CD4-positive, alpha-beta memory T cell (primary cell): Measurements from ENCODE around the gene PTPN5. TPM values are rescaled to one million over a fixed set of nuclear protein-coding genes. Genes with fewer than 3 reads are reported as not detected.
"Not testable (repeated sequence)": the region's sequence is repeated elsewhere in the genome, so short reads cannot be mapped to it uniquely, and the experiment has no call there.

Experiments
- CTCF ChIA-PET: fragments of 350-600 bp; sonication (Branson Sonifier 250); formaldehyde crosslinking; loops from one replicate; lab custom pipeline; 2021; ENCODE audit warnings: inconsistent platforms; ENCODE audit not compliant: partially characterized antibody; lab: Charles Lee
- POLR2A ChIA-PET: fragments of 350-600 bp; sonication (Branson Sonifier 250); formaldehyde crosslinking; loops from one replicate; lab custom pipeline; 2021; ENCODE audit not compliant: partially characterized antibody; lab: Charles Lee
- DNase-seq, 5 donors: peaks; one replicate each; pipeline versions ENCODE4 v3.0.0 to v3.0.0-alpha.2; 2020 to 2022; ENCODE audit warnings: mixed read lengths in 1 of 5
- H3K27ac ChIP-seq: one replicate; pipeline ENCODE4 v1.7.0; 2013; ENCODE audit warnings: low read depth, low read length
- H3K27me3 ChIP-seq: 2 replicates; pipeline ENCODE4 v1.7.0; 2013; ENCODE audit warnings: mild to moderate bottlenecking, low read length, moderate library complexity; ENCODE audit not compliant: insufficient read depth
- H3K36me3 ChIP-seq: 2 replicates; pipeline ENCODE4 v1.7.0; 2013; ENCODE audit warnings: mild to moderate bottlenecking, low read length, moderate library complexity; ENCODE audit not compliant: insufficient read depth
- H3K4me1 ChIP-seq: 2 replicates; pipeline ENCODE4 v1.7.0; 2013; ENCODE audit warnings: mild to moderate bottlenecking, low read length, moderate library complexity; ENCODE audit not compliant: insufficient read depth
- H3K4me3 ChIP-seq, 2 donors: one replicate each; pipeline ENCODE4 v1.7.0; 2013; ENCODE audit warnings: low read length in 2 of 2, mild to moderate bottlenecking in 1 of 2
- H3K9me3 ChIP-seq, 2 donors: one replicate each; pipeline ENCODE4 v1.7.0; 2013; ENCODE audit warnings: low read length in 2 of 2, control low read depth in 1 of 2; ENCODE audit not compliant: control insufficient read depth in 1 of 2
- H3K27ac Mint-ChIP-seq, 7 donors: one replicate each; pipeline ENCODE4 v1.8.0; 2020 to 2021; ENCODE audit warnings: mixed read lengths in 7 of 7, mild to moderate bottlenecking in 6 of 7, inconsistent platforms in 3 of 7, moderate library complexity in 3 of 7
- H3K27me3 Mint-ChIP-seq, 2 donors: one replicate each; pipeline ENCODE4 v1.8.0; 2020 to 2021; ENCODE audit warnings: mixed read lengths in 2 of 2
- H3K36me3 Mint-ChIP-seq, 2 donors: one replicate each; pipeline ENCODE4 v1.8.0; 2020 to 2021; ENCODE audit warnings: mixed read lengths in 2 of 2, inconsistent platforms in 1 of 2, mild to moderate bottlenecking in 1 of 2
- H3K4me1 Mint-ChIP-seq, 4 donors: one replicate each; pipeline ENCODE4 v1.8.0; 2020 to 2021; ENCODE audit warnings: mixed read lengths in 4 of 4, mild to moderate bottlenecking in 1 of 4
- H3K4me3 Mint-ChIP-seq, 8 donors: one replicate each; pipeline ENCODE4 v1.8.0; 2020 to 2021; ENCODE audit warnings: mixed read lengths in 8 of 8, mild to moderate bottlenecking in 7 of 8, moderate library complexity in 6 of 8, inconsistent platforms in 3 of 8
- H3K9me3 Mint-ChIP-seq, 8 donors: one replicate each; pipeline ENCODE4 v1.8.0; 2020 to 2021; ENCODE audit warnings: mixed read lengths in 8 of 8, mild to moderate bottlenecking in 5 of 8, inconsistent platforms in 3 of 8, moderate library complexity in 1 of 8
- intact Hi-C: fragments of 100-400 bp; cut with micrococcal nuclease; formaldehyde crosslinking; loops from one replicate; pipeline ENCODE4 v1.15.1; 2023
- polyA plus RNA-seq, 2 donors: library from polyadenylated mRNA; unstranded; fragments of 300-500 nt; fragmentation: Illumina TruSeq; gene quantifications; one replicate each; pipeline ENCODE4 v1.2.3, GENCODE V29; 2021
- total RNA-seq, 2 experiments: library from RNA; stranded (reverse); gene quantifications; one replicate each; pipeline ENCODE4 v1.2.3, GENCODE V29; 2021

Gene PTPN5
- total and polyA plus RNA-seq, 4 experiments from 2014 or later = not detected

GRCh38 chr11:18691467-18692140, 100.0 kb downstream of the PTPN5 start:
- intact Hi-C loops, DNase-seq, H3K27me3 ChIP-seq, H3K36me3 ChIP-seq, H3K27ac Mint-ChIP-seq, H3K9me3 ChIP-seq, H3K27ac ChIP-seq, H3K4me3 Mint-ChIP-seq, H3K4me1 ChIP-seq, H3K9me3 Mint-ChIP-seq, H3K27me3 Mint-ChIP-seq, H3K36me3 Mint-ChIP-seq, H3K4me3 ChIP-seq, CTCF ChIA-PET, H3K4me1 Mint-ChIP-seq, POLR2A ChIA-PET: not testable (repeated sequence)

DNA sequence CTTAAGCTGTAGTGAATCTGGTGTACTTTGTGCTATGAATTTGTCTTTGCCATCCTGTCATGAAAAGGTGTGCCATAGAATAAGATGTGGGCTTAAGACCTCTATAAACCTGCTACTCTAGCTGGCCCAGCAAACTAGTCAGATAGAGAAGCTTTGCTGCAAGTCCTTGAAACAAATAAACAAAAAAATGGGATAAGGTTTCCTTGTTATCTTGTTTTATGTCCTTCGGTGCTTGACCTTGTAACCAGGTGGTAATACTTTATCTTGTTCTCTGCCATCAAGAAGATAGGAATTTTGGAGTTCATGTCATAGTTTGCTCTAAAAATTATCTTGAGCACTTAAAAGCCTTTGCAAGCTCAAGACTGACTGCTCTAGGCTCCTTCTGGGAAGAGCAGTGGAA, 107.3 kb downstream of the PTPN5 start:
- Histone ChIP-seq H3K27ac (no peak overlapping the region), H3K4me3 (no peak overlapping the region), H3K27me3 (no peaks in the 10 kb centered on the region), H3K9me3 (no peaks in the 10 kb centered on the region), H3K4me1 (no peaks in the 10 kb centered on the region), H3K36me3 (no peaks in the 10 kb centered on the region)
- no peaks in the 10 kb centered on the region for H3K9me3 Mint-ChIP-seq
- H3K27me3 Mint-ChIP-seq = no peaks in the 10 kb centered on the region
- H3K4me3 Mint-ChIP-seq = no peak overlapping the region
- intact Hi-C loops = no loop called here
- H3K27ac Mint-ChIP-seq = no peak overlapping the region
- no peaks in the 10 kb centered on the region for H3K36me3 Mint-ChIP-seq
- H3K4me1 Mint-ChIP-seq = peaks cover 0 to 4% (median 1%) of the 10 kb centered on the region in 4 donors
- DNase-seq = no peak
- CTCF ChIA-PET = interaction anchor here (1.2 kb wide), 1 partner anchor 48 kb away, joined by 3 read pairs; no protein-coding TSS in a partner anchor
- POLR2A ChIA-PET = no interaction called here

GRCh38 chr11:18682466-18682865, 109.1 kb downstream of the PTPN5 start:
- Histone ChIP-seq H3K4me3 (no peak overlapping the region), H3K27ac (no peak overlapping the region), H3K9me3 (no peaks in the 10 kb centered on the region), H3K36me3 (no peaks in the 10 kb centered on the region), H3K27me3 (no peaks in the 10 kb centered on the region), H3K4me1 (no peaks in the 10 kb centered on the region)
- H3K36me3 Mint-ChIP-seq = no peaks in the 10 kb centered on the region
- H3K27ac Mint-ChIP-seq = no peak overlapping the region
- no peak for DNase-seq
- POLR2A ChIA-PET = interaction anchor here (0.5 to 1.0 kb wide), 2 partner anchors 16 to 178 kb away, joined by 3 read pairs; partner anchors contain the start of gene TMEM86A
- intact Hi-C loops = no loop called here
- H3K4me3 Mint-ChIP-seq = no peak overlapping the region
- H3K9me3 Mint-ChIP-seq = no peaks in the 10 kb centered on the region
- CTCF ChIA-PET = interaction anchor here (1.3 kb wide), 1 partner anchor 48 kb away, joined by 3 read pairs; no protein-coding TSS in a partner anchor
- H3K4me1 Mint-ChIP-seq = peaks cover 0 to 10% (median 1%) of the 10 kb centered on the region in 4 donors
- peaks cover 0 to 1% of the 10 kb centered on the region in 2 donors for H3K27me3 Mint-ChIP-seq

DNA sequence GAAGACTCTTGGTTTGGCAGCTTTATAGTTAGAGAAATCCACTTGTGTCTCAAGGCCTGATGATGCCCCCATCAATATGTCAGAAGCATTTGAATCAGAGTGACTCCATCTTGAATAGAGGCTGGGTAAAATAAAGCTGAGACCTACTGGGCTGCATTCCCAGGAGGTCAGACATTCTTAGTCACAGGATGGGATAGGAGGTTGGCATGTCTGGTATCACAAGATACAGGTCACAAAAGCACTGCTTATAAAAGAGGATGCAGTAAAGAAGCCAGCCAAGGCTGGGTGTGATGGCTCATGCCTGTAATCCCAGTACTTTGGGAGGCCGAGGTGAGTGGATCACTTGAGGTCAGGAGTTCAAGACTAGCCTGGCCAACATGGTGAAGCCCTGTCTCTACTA, 109.6 kb downstream of the PTPN5 start:
- H3K4me1 ChIP-seq, H3K9me3 ChIP-seq, H3K27ac Mint-ChIP-seq, H3K9me3 Mint-ChIP-seq, H3K27ac ChIP-seq, H3K4me3 ChIP-seq, H3K36me3 ChIP-seq, H3K36me3 Mint-ChIP-seq, H3K4me3 Mint-ChIP-seq, intact Hi-C loops, H3K4me1 Mint-ChIP-seq, H3K27me3 Mint-ChIP-seq, H3K27me3 ChIP-seq, DNase-seq: not testable (repeated sequence)
- POLR2A ChIA-PET = interaction anchor here (0.5 to 1.0 kb wide), 2 partner anchors 16 to 177 kb away, joined by 3 read pairs; partner anchors contain the start of gene TMEM86A
- CTCF ChIA-PET = interaction anchor here (1.3 kb wide), 1 partner anchor 49 kb away, joined by 3 read pairs; no protein-coding TSS in a partner anchor

Other genes with a start within 250 kb of the PTPN5 start
- 10 to 100 TPM; 10.6 to 10.7 TPM for gene UEVLD, start 203.1 kb downstream of the PTPN5 start, total RNA-seq
- gene UEVLD, start 203.1 kb downstream of the PTPN5 start, polyA plus RNA-seq = 10 to 100 TPM in 1 of 2 donors, 1 to 10 TPM in 1; 9.1 to 10.2 TPM
- under 1 TPM in 1 of 2 experiments, not detected in 1; 0.69 TPM for gene MISFA, start 192.0 kb downstream of the PTPN5 start, total RNA-seq
- under 1 TPM in 1 of 2 donors, not detected in 1; 0.47 TPM for gene MISFA, start 192.0 kb downstream of the PTPN5 start, polyA plus RNA-seq
- gene SPTY2D1, start 157.5 kb downstream of the PTPN5 start, total RNA-seq = 10 to 100 TPM; 23.0 to 25.2 TPM
- gene SPTY2D1, start 157.5 kb downstream of the PTPN5 start, polyA plus RNA-seq = 10 to 100 TPM in 1 of 2 donors, 1 to 10 TPM in 1; 5.1 to 12.6 TPM
- gene TMEM86A, start 93.0 kb downstream of the PTPN5 start, total RNA-seq = 1 to 10 TPM; 2.5 to 4.0 TPM
- under 1 TPM; 0.76 to 0.88 TPM for gene TMEM86A, start 93.0 kb downstream of the PTPN5 start, polyA plus RNA-seq
- 1 to 10 TPM; 5.3 to 8.0 TPM for gene IGSF22, start 65.6 kb downstream of the PTPN5 start, total RNA-seq
- 1 to 10 TPM; 4.6 to 5.8 TPM for gene IGSF22, start 65.6 kb downstream of the PTPN5 start, polyA plus RNA-seq
- gene MRGPRX1, start 147.6 kb upstream of the PTPN5 start, total RNA-seq = not detected
- gene MRGPRX1, start 147.6 kb upstream of the PTPN5 start, polyA plus RNA-seq = not detected